ENCODE results near the gene KATNBL1.

- no peak for TF ChIP-seq CTCF (IDR thresholded peaks at IDR 0.05; ENCODE audit: extremely low read depth in 1 of 2, insufficient read depth in 1 of 2, low read depth in 1 of 2, low read length in 2 of 2)
- no peak for TF ChIP-seq POLR2AphosphoS5 (IDR thresholded peaks at IDR 0.05; ENCODE audit: insufficient read depth, low read depth, low read length)
- TF ChIP-seq EZH2 (IDR thresholded peaks at IDR 0.05; ENCODE audit: borderline replicate concordance, low read depth, low read length, severe bottlenecking) = no peak
- no peak for TF ChIP-seq POLR2A (IDR thresholded peaks at IDR 0.05; ENCODE audit: low read depth, low read length)
These were observed 84.0 kb downstream of the KATNBL1 start for GRCh38 chr15:34125945-34126344.

Data from endothelial cell of umbilical vein (primary cell).